Liver (tissue), 9 donors: Measurements from ENCODE around the gene ME2. TPM values are rescaled to one million over a fixed set of nuclear protein-coding genes. Genes with fewer than 3 reads are reported as not detected.

ENCODE experiments used
- DNase-seq: peaks from one replicate; pipeline ENCODE4 v3.0.0-alpha.2; 2017; ENCODE audit warnings: low spot score
- H3K27ac ChIP-seq, 2 donors: one replicate each; pipeline ENCODE4 v1.7.0; 2013; ENCODE audit warnings: inconsistent platforms in 2 of 2, low read length in 2 of 2, control low read depth in 1 of 2, low read depth in 1 of 2, mild to moderate bottlenecking in 1 of 2
- H3K27me3 ChIP-seq, 4 donors: one replicate each; pipeline versions ENCODE4 v1.6.1 to v1.7.0; 2013; ENCODE audit warnings: low read length in 3 of 4, inconsistent platforms in 1 of 4, mild to moderate bottlenecking in 1 of 4, moderate library complexity in 1 of 4; ENCODE audit not compliant: control insufficient read depth in 4 of 4, insufficient read depth in 4 of 4
- H3K36me3 ChIP-seq, 4 donors: one replicate each; pipeline versions ENCODE4 v1.6.1 to v1.7.0; 2013; ENCODE audit warnings: low read length in 3 of 4, mild to moderate bottlenecking in 3 of 4, low read depth in 1 of 4, moderate library complexity in 1 of 4; ENCODE audit not compliant: control insufficient read depth in 4 of 4, insufficient read depth in 3 of 4
- H3K4me1 ChIP-seq, 4 donors: one replicate each; pipeline versions ENCODE4 v1.6.1 to v1.7.0; 2013; ENCODE audit warnings: low read length in 3 of 4, mild to moderate bottlenecking in 3 of 4, moderate library complexity in 1 of 4; ENCODE audit not compliant: control insufficient read depth in 4 of 4, insufficient read depth in 4 of 4
- H3K4me3 ChIP-seq, 3 donors: one replicate each; pipeline versions ENCODE4 v1.6.1 to v1.7.0; 2013; ENCODE audit warnings: low read length in 3 of 3, control low read depth in 1 of 3, low read depth in 1 of 3, mild to moderate bottlenecking in 1 of 3
- H3K9ac ChIP-seq, 2 donors: one replicate each; pipeline ENCODE4 v1.7.0; 2013; ENCODE audit warnings: low read length in 2 of 2, mild to moderate bottlenecking in 2 of 2, moderate library complexity in 2 of 2, control low read depth in 1 of 2, low read depth in 1 of 2
- H3K9me3 ChIP-seq, 4 donors: one replicate each; pipeline versions ENCODE4 v1.6.1 to v1.7.0; 2013; ENCODE audit warnings: low read length in 3 of 4; ENCODE audit not compliant: control insufficient read depth in 4 of 4
- ATF3 ChIP-seq: IDR thresholded peaks from 2 replicates; pipeline ENCODE4 v1.6.1; 2016; ENCODE audit warnings: antibody characterized with exemption
- CTCF ChIP-seq: fragments of 150-350 bp; IDR thresholded peaks from 2 replicates; pipeline ENCODE4 v1.5.1; 2017; ENCODE audit warnings: improper control_type of control experiment, low read depth, low read length; ENCODE audit not compliant: missing input control
- EGR1 ChIP-seq, 2 donors: IDR thresholded peaks; 2 replicates each; pipeline ENCODE4 v1.6.1; 2016 to 2018; ENCODE audit warnings: antibody characterized with exemption in 2 of 2, low read depth in 2 of 2
- FOXA1 ChIP-seq: IDR thresholded peaks from 2 replicates; pipeline ENCODE4 v1.6.1; 2016; ENCODE audit warnings: antibody characterized with exemption
- FOXA2 ChIP-seq: IDR thresholded peaks from 2 replicates; pipeline ENCODE4 v1.6.1; 2016; ENCODE audit warnings: antibody characterized with exemption
- GABPA ChIP-seq, 2 donors: IDR thresholded peaks in 1 of 2; conservative IDR thresholded peaks in 1 of 2; 2 replicates each; pipeline ENCODE4 v1.6.1; 2016; ENCODE audit warnings: antibody characterized with exemption in 2 of 2, mild to moderate bottlenecking in 1 of 2, moderate library complexity in 1 of 2
- HNF4A ChIP-seq, 2 donors: conservative IDR thresholded peaks; 2 replicates each; pipeline ENCODE4 v1.6.1; 2016; ENCODE audit warnings: antibody characterized with exemption in 2 of 2, mild to moderate bottlenecking in 2 of 2
- HNF4G ChIP-seq: IDR thresholded peaks from 2 replicates; pipeline ENCODE4 v1.6.1; 2016; ENCODE audit warnings: antibody characterized with exemption
- JUND ChIP-seq, 2 donors: IDR thresholded peaks; 2 replicates each; pipeline ENCODE4 v1.6.1; 2016; ENCODE audit warnings: antibody characterized with exemption in 2 of 2
- MAX ChIP-seq: IDR thresholded peaks from 2 replicates; pipeline ENCODE4 v1.6.1; 2016; ENCODE audit warnings: antibody characterized with exemption
- RAD21 ChIP-seq, 2 donors: IDR thresholded peaks; 2 replicates each; pipeline ENCODE4 v1.6.1; 2016; ENCODE audit warnings: antibody characterized with exemption in 2 of 2, mild to moderate bottlenecking in 2 of 2
- REST ChIP-seq: IDR thresholded peaks from 2 replicates; pipeline ENCODE4 v1.6.1; 2016; ENCODE audit warnings: antibody characterized with exemption, mild to moderate bottlenecking
- RXRA ChIP-seq, 2 donors: IDR thresholded peaks; 2 replicates each; pipeline ENCODE4 v1.6.1; 2017 to 2018; ENCODE audit warnings: antibody characterized with exemption in 2 of 2, mild to moderate bottlenecking in 1 of 2
- SP1 ChIP-seq: IDR thresholded peaks from 2 replicates; pipeline ENCODE4 v1.6.1; 2018; ENCODE audit warnings: antibody characterized with exemption, mild to moderate bottlenecking
- TAF1 ChIP-seq: conservative IDR thresholded peaks from 2 replicates; pipeline ENCODE4 v1.6.1; 2016; ENCODE audit warnings: antibody characterized with exemption, mild to moderate bottlenecking
- YY1 ChIP-seq: IDR thresholded peaks from 2 replicates; pipeline ENCODE4 v1.6.1; 2016; ENCODE audit warnings: antibody characterized with exemption, mild to moderate bottlenecking
- ZBTB33 ChIP-seq: IDR thresholded peaks from 2 replicates; pipeline ENCODE4 v1.6.1; 2016; ENCODE audit warnings: antibody characterized with exemption
- WGBS: extraction: QIAGEN DNeasy Blood & Tissue Kit; methylation state at CpG from one replicate; pipeline ENCODE4 v1.1.7; 2013; 5-methylcytosine and 5-hydroxymethylcytosine counted together
- polyA plus RNA-seq, 2 donors: library from polyadenylated mRNA; stranded (reverse) in 1 of 2; unstranded in 1 of 2; fragments of 200-250 nt in 1 of 2; fragments of >200 nt in 1 of 2; fragmentation: Nextera tagmentation in 1 of 2; extraction: Ambion mirVana in 1 of 2; gene quantifications; one replicate each; pipeline versions ENCODE4 v1.2.1 to v1.2.3, GENCODE V29; 2013 to 2015
- total RNA-seq, 2 donors: library from RNA; depleted of rRNA; stranded (reverse); fragments of >200 nt; gene quantifications; one replicate each; pipeline ENCODE4 v1.2.3, GENCODE V29; 2014
- donor health status: healthy.
- donor health status: healthy.
- donor health status: healthy.
- donor health status: healthy.
- donor health status: healthy.

ME2 gene
- total and polyA plus RNA-seq, 4 donors: 9.0 to 33.8 (median 16.1) TPM

- Histone ChIP-seq H3K9me3 (no peaks in the 10 kb centered on the region), H3K27ac (no peak overlapping the region), H3K4me3 (no peak overlapping the region), H3K36me3 (no peaks in the 10 kb centered on the region), H3K9ac (no peak overlapping the region), H3K4me1 (peaks cover 0 to 12% (median 8%) of the 10 kb centered on the region in 4 donors), H3K27me3 (no peaks in the 10 kb centered on the region)
- DNase-seq: no peak
- TF ChIP-seq SP1 (no peak), FOXA2 (no peak), RXRA (IDR thresholded peaks at IDR 0.05) (no peak), HNF4G (no peak), YY1 (no peak), HNF4A (conservative IDR thresholded peaks at IDR 0.05) (no peak), EGR1 (IDR thresholded peaks at IDR 0.05; ENCODE audit: low read depth in 2 of 2) (no peak), REST (no peak), ZBTB33 (no peak), GABPA (IDR thresholded peaks at IDR 0.05 in 1 of 2, conservative IDR thresholded peaks at IDR 0.05 in 1 of 2) (no peak), CTCF (no peak), MAX (no peak), TAF1 (no peak), FOXA1 (no peak)
- WGBS: 78% methylated on average over 3 of the region's 3 CpGs
Observed at GRCh38 chr18:50875966-50876536, 2.9 kb upstream of the ME2 start.

GRCh38 chr18:50877545-50878265 is 1.2 kb upstream of the ME2 start:
- no peak overlapping the region for H3K27ac ChIP-seq
- H3K36me3 ChIP-seq: no peaks in the 10 kb centered on the region
- no peak overlapping the region for H3K9ac ChIP-seq
- WGBS: 81% methylated on average over 8 of the region's 8 CpGs
- no peaks in the 10 kb centered on the region for H3K27me3 ChIP-seq
- DNase-seq: no peak
- H3K4me1 ChIP-seq: peaks cover 0 to 12% (median 8%) of the 10 kb centered on the region in 4 donors
- H3K9me3 ChIP-seq: no peaks in the 10 kb centered on the region
- H3K4me3 ChIP-seq: peak overlapping the region in 2 of 3 donors; percentile 85 to 100
- TF ChIP-seq HNF4G: no peak
- TF ChIP-seq FOXA1: no peak
- no peak for TF ChIP-seq CTCF
- no peak for TF ChIP-seq ATF3
- no peak for TF ChIP-seq GABPA (IDR thresholded peaks at IDR 0.05 in 1 of 2, conservative IDR thresholded peaks at IDR 0.05 in 1 of 2)
- TF ChIP-seq JUND (IDR thresholded peaks at IDR 0.05): no peak
- no peak for TF ChIP-seq ZBTB33
- TF ChIP-seq SP1: no peak
- no peak for TF ChIP-seq MAX
- TF ChIP-seq RAD21 (IDR thresholded peaks at IDR 0.05): no peak
- TF ChIP-seq HNF4A (conservative IDR thresholded peaks at IDR 0.05): no peak
